CD4-positive, alpha-beta T cell treated with Interleukin-10 for 1 hour (primary cell): ENCODE measurements around the gene UBR3.
"Not testable (repeated sequence)": the region's sequence is repeated elsewhere in the genome, so short reads cannot be mapped to it uniquely, and the experiment has no call there.

Experiments
- DNase-seq: peaks from one replicate; pipeline ENCODE4 v3.0.0-alpha.2; 2020

UBR3 gene

DNA sequence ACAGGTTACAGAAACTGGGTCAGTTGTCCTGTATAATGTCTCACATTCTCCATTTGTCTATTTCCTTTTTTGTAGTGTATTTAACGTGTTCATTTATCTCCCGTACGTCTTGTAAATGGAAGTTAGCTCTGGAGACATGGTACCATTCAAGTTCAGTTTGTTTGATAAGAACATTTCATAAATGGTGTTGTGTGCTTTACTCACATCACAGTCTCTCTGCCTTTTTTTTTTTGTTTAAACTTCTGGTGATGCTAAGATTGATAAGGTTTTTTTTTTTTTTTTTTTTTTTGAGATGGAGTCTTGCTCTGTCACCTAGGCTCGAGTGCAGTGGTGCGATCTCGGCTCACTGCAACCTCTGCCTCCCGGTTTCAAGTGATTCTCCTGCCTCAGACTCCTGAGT, 41.7 kb downstream of the UBR3 start:
- no peak for DNase-seq

DNA sequence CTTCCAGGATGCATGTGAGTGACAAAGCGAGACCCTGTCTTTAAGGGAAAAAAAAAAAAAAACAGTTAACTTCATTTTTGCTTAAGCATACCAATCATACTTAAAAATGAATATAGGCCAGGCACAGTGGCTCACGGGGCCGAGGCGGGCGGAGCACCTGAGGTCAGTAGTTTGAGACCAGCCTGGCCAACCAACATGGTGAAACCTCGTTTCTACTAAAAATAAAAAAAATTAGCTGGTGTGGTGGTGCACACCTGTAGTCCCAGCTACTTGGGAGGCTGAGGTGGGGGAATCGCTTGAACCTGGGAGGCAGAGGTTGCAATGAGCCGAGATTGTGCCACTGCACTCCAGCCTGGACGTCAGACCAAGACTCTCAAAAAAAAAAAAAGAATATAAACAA, 44.1 kb downstream of the UBR3 start:
- not testable (repeated sequence) for DNase-seq

DNA sequence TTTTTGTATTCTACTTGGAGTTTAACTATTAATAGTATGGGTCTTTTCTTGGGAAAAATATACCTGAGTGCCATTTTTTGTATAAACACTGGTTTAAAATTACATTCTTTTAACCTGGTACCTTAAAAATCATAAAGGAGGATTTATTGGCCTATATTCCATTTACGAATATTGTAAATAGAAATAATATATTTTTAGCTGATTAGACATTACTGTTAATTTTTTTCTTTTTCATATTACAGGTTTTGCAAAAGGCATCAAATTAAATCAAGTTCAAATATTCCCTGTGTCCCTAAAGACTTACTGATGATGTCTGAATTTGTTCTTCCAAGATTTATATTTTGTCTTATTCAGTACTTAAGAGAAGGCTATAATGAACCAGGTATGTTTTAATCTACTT, 44.7 kb downstream of the UBR3 start:
- no peak for DNase-seq

DNA sequence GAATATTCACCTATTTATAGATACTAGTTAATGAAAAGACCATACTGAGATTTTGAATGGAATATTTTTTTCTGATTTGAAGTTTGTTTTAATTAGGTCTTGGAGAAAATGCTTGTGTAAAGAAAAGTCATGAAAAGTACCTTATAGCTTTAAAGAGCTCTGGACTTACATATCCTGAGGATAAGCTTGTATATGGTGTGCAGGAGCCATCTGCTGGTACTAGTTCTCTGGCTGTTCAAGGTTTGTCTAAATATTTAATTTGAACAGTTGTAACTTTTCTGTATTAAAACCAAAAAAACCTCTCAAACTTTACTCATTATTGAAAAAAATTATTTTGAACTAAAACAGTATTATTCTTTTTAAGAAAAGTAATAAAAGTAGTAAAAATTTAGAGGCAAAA, 50.1 kb downstream of the UBR3 start:
- peak; percentile 11 for DNase-seq

DNA sequence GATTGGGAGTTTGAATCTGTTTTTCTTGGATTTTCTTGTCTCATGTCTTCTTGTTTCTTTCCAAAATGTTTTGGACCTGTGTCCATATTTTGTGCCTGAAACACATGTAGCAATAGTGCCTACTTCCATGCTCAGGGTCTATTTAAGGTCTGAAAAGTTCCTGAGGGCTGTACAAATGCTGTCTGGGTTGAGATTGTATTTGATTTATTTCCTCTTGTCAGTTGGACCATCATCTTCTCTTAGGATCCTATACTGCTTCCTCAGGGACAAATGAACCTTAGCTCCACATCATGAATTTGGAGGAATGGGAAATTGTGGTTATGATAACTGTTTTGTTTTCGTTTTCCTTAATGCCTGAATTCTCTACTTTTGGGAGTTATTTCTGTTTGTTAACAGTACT, 59.9 kb downstream of the UBR3 start:
- no peak for DNase-seq

DNA sequence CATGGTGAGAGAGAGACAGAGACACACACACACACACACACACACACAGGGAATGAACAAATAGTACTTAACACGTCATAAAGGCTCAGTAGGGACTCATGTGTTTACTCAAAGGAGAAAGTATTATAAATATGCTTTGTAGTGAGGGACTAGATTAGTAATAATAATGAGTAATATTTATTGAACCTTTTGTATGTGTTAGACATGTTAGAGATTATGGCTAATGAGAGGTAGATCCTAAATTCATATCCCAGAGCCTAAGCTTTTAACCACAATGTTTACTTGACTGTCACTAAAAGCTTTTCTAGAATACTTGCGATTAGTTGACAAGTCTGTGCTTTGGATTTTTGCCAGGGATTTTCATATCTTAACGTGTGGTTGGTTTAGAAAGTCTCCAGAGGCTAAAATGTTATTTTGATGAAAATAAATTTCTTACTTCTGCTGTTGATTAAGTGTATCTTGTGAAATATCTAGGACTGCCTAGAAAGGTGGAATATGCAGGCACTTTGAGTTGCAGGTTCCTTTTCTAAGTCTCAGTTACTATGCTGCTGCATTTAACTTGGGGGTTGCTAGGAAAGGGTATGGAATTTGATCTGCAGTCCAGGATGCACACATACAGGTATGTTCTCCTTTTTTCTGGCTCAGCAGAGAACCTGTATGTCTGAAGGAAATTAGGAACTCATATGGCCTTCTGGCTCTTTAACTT, 64.5 kb downstream of the UBR3 start:
- no peak for DNase-seq

DNA sequence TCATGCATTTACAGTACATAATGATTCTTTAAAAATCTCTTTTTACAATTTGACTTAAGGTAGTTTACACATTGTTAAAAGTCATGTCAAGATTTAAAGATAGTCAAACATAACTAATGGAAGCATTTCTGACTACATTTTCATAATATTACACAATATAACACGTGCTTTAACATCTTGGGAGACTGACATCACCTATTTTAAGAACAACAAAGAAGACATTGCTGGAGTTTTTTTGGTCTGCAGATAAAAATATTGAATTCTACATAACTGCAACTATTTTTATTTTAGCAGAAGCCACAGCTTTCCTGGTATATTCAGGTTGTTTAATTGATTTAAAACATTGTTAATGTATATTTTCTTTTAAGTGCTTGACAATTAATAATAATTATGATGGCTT, 65.7 kb downstream of the UBR3 start:
- DNase-seq = no peak

DNA sequence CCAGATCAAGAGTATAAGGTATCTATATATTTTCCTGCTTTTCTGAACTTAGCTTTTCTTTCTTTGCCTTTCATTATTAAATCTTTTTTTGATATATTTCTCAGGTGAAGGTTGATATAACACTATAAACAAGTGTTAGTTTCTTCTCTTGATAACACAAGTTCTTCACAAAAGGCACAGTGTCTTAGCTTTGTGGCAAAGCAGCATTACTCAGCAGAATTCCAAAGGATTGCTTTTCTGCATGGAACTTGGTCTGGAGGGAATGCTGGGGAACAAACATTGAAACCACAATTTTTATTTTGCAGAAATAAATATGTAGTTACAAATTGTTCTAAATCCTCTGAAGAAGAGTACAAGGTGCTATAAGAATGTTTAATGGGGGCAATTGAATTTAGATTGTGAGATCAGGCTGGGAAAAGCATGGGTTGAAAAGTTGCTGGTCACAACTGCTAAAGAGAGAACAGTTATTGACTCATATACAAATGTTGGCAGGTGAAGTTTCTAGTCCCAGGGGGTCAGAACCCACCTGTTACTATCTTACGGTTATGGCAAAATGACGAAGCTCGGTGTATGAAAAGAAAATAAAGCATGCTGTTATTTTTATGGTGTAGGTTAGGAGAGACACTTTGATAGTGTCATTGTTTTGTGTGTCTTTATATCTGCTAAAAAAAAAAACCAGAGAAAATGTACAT, 68.2 kb downstream of the UBR3 start:
- no peak for DNase-seq

DNA sequence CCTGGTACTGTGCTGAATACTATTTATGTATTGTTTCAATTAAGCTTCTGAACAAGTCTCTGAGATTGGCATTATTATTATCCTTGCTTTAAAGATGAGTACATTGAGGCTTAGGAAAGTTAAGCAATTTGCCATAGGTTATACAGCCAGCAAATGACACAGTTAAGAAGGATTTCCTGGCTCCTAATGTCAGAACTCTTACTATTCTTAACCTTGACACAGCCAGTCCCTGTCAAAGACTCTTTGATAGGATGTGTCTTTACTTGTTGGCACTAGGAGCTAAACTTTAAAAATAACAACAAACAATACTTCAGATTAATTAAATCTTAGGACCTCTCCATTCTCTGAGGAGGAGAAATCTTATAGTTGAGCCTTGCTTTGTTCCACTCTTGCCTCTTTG, 70.6 kb downstream of the UBR3 start:
- no peak for DNase-seq

DNA sequence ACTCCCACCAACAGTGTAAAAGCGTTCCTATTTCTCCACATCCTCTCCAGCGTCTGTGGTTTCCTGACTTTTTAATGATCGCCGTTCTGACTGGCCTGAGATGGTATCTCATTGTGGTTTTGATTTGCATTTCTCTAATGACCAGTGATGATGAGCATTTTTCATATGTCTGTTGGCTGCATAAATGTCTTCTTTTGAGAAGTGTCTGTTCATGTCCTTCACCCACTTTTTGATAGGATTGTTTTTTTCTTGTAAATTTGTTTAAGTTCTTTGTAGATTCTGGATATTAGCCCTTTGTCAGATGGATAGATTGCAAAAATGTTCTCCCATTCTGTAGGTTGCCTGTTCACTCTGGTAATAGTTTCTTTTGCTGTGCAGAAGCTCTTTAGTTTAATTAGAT, 72.8 kb downstream of the UBR3 start:
- DNase-seq = not testable (repeated sequence)

DNA sequence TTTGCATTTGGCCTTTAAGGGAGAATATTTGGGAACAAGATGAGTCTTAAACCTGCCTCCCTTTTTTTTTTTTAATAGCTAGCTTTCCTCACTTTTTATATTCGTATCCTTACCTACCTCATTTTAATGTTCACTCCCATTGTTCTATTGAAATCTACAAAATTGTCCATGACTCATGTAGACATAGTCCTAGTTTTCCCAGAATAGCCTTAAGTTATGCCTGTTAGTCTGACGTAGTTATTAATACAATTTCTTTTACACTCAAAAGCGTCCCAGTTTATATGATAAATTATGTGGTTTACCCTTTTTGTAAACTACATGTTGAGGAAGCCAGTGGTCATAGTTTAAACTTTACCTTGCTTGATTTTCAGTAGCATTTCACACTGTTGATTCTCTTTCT, 73.4 kb downstream of the UBR3 start:
- DNase-seq = no peak

DNA sequence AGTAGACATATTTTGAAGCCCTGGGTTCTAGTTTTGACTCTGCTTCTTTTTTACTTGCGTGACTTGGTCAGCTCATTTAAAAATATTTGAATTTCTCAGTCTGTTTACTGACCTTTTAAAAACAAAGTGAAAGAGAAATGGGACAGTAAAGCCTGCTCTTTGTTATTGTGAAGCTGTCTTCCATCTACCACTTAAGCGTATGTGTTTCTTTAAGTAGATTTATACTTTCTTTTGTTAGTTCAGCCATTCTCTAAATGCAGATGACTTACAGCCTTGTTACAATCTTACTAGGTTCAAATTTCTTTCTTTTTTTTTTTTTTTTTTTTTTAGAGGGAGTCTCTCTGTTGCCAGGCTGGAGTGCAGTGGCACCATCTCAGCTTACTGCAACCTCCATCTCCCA, 79.5 kb downstream of the UBR3 start:
- DNase-seq = no peak

DNA sequence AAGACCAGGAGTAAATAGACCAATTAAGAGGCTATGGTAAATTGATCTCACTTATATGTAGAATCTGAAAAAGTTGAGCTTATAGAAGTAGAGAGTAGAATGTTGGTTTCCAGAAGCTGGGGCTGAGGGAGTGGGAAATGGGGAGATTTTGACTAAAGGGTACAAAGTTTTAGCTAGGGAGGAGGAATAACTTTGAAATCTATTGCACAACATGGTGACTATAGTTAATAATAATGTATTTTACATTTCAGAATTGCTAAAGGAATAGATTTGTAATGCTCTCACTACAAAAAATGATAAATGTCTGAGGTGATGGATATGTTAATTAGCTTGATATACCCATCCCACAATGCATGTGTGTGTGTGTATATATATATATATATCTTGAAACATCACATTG, 82.1 kb downstream of the UBR3 start:
- DNase-seq = no peak

DNA sequence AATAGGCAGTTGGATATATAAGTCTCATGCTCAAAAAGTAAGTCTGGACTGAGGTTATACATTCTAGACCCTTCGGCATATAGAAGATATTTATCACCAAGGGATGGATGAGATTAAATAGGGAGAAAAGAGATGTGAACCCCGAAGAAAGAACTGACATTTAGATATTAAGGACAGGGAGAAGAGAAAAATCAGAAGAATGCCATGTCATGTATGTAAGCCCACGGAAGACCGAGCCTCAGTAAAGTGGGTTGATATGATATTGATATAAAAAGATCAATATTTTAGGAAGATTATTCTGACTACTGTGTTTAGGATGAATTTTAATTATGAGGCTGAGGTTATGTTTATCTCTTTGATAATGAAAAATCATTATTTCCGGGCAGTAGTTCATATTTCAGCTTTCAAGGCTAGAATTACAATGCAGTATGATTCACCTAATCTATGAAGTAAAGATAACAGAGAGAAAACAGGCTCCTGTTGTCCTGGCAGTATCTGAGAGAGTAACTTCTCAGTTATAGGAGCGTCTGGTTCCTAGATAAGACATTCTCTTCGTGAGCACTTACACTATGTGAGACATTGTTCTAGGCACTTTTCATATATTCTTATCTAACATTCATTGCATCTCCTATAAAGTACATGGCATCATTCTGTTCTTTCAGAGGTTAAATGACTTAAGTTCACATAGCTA, 83.0 kb downstream of the UBR3 start:
- DNase-seq = no peak

DNA sequence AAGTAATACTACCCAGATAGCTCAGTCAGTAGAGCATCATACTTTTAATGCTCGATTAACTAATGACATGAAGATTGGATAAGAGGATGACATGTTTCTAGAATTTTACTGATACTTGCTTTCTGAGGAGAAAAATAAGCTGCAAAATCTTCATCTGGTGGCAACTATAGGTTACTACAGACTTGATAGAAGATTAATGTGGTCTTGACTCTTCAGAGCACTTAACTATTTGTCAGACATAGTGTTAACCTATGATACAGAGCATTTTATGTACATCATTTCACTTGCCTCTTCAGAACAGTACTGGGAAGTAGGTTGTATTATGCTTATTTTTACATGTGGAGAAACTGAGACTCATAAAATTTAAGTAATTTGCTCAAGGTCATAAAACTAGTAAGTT, 83.9 kb downstream of the UBR3 start:
- no peak for DNase-seq

DNA sequence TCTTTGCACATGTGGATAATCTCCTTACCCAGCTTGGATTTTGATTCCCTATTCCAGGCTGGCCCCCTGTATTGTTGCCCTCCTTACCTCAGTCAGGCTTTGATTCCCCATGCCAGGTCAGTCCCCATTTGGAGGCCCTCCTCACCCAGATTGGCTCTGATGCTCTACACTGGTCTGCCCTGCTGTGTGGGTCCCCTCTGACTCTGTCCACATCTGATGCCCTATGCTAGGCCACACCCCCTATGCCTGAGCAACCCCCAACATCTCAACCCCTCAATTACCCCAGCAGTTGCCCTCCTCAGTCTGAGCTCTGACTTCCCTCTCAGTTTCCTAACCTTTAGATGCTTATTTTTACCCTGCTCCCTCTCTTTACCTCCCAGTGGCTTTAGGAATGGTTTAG, 89.4 kb downstream of the UBR3 start:
- DNase-seq = no peak

DNA sequence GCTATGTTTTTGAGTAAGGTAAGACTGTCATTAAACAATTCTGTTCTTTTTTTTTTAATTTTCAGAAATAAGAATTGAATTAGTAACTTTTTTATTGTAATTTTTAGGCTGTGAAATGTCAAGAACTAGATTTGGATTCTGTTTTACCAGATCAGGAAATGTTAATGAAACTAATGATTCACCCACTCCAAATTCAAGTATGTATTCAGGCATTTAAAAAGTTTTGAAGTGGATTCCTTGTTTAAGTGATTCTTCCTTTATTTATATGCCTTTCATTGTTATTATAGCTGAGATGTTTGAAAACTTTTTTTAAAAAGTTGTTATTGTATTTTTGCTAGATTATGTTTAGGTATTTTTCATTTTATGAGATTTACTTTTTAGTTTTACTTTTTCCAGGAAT, 96.7 kb downstream of the UBR3 start:
- no peak for DNase-seq

DNA sequence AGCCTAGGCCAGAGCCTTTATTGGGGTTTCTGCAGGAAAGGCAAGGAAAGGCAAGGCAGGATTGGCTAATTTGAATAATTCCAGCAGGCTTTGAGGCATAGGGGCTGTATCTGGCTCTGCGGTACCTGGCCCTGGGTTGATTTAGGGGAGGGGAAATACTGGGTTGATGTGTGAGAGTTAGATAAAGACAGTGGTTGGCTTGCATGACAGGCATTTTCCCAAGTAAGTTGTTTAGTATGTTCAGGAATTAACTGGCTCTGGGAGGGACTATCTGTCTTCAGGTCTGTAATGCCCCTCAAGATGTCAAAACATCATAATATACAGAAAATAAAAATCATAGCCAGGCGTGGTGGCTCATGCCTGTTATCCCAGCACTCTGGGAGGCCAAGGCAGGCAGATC, 98.7 kb downstream of the UBR3 start:
- DNase-seq = no peak

DNA sequence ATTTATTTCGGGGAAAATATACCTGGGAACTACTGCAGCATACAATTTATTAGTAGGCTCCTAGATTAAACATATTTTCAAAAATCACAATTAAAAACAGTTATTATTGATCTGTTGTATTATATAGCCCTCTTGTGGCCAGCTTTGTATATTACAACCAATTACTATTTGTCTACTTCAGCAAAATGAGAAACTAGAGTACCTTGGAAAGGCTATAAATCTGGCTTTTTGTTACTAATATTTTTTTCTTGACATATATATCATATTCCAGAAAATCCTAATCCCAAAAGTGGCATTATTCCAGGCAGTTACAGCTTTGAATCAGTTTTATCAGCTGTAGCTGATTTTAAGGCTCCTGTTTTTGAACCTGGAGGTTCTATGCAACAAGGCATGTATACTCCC, 101.2 kb downstream of the UBR3 start:
- peak; percentile 60 for DNase-seq

DNA sequence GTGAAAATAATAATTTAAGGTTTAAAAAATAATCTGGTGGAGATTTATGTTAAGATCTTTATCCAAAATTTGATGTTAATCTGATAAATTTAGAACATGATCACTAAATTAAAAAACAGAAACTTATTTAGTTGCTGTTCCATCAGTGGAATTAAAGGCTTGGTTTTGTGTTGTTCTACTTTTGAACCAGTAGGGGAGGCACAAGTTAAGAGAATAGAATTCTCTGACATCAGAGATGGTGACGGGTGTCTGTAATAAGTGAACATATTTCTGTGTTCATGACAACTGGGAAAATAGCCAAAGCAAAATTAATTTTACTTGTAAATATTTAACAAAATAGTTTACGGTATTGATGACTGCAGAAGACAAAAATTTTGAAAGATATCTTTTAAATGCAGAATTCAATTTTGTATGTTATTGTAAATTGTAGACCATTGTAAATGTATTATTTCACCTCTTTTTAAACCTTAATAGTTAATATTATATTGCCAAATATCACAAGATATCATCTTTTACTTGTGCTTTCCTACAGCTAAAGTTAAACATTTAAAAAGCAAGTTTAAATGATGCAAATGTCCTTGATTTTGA, 106.0 kb downstream of the UBR3 start:
- DNase-seq = no peak

DNA sequence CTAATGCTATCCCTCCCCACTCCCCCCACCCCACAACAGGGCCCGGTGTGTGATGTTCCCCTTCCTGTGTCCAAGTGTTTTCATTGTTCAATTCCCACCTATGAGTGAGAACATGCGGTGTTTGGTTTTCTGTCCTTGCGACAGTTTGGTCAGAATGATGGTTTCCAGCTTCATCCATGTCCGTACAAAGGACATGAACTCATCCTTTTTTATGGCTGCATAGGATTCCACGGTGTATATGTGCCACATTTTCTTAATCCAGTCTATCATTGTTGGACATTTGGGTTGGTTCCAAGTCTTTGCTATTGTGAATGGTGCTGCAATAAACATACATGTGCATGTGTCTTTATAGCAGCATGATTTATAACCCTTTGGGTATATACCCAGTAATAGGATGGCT, 109.4 kb downstream of the UBR3 start:
- DNase-seq = not testable (repeated sequence)

DNA sequence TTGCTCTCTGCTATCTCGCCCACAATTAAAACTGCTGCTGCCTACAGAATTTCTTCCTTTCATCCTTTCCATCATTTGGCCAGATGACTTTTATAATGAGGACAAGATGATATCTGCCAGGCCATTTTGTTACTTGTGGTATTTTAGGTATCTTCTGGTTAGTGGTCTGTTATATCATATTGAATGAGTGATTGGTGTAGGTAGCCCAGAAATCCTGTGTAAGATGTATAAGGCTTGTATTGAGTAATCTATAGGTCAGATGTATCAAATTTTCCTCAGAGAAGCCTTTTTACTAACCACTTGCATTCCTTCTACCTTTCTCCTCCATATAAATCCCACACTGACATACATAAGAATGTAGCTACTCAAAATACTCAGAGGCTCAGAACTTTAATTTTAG, 118.3 kb downstream of the UBR3 start:
- no peak for DNase-seq

DNA sequence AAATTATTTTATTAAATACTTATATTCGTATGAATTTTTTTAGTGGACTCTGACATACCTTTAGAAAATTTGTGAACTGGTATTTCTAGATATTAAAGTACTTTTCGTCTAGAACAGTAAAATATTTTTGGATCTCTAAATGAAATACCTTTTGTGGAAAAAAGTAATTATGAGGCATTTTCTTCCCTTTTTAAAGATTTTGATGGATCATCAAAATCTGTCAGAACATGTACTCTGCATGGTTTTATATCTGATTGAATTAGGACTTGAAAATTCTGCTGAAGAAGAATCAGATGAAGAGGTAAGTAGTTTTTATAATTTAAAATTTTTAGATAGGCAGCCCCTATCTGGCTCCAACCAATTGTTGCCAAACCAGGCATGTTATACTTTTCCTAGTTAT, 118.8 kb downstream of the UBR3 start:
- DNase-seq = no peak

DNA sequence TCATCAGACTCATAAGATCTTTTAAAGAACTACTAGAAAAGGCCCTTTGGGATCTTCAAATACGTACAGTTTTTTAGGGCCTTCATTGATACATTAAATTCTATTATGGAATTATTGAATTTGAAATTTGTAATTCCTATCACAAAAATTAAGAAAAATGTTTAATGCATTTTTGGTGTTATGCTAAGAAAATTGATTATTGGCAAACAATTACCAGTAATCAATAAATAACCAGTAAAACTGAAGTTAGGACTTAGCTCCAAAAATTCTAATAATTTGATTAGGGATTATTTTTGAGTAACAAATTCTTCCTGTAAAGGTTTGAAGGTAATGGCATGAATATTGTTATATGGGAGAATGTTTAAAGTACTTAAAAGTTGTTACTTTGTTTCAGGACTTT, 119.3 kb downstream of the UBR3 start:
- DNase-seq = no peak
